PC-9 (cell line): ENCODE data around the gene SYT10. TPM values are rescaled to one million over a fixed set of nuclear protein-coding genes. Genes with fewer than 3 reads are reported as not detected.
"Not testable (repeated sequence)": the region's sequence is repeated elsewhere in the genome, so short reads cannot be mapped to it uniquely, and the experiment has no call there.

Source experiments
- BruUV-seq: library from RNA; stranded (reverse); fragments of 400-500 nt; replicated peaks from 2 replicates; lab custom pipeline; 2021; lab: Mats Ljungman, UMichigan
- CTCF ChIA-PET: fragments of 300-600 bp; sonication (Branson Sonifier 250); formaldehyde crosslinking; loops from one replicate; lab custom pipeline; 2022; ENCODE audit warnings: antibody characterized with exemption; lab: Charles Lee
- POLR2A ChIA-PET: fragments of 300-600 bp; sonication (Branson Sonifier 250); formaldehyde crosslinking; loops from one replicate; lab custom pipeline; 2022; ENCODE audit warnings: antibody characterized with exemption; ENCODE audit not compliant: unreplicated experiment; lab: Charles Lee
- DNase-seq, 2 experiments: peaks; one replicate each; pipeline versions ENCODE4 v3.0.0 to v3.0.0-alpha.2; 2015 to 2022; ENCODE audit warnings: mixed read lengths in 1 of 2
- H2AFZ ChIP-seq: fragments of 200-600 bp; sonication (generic); 2 replicates; pipeline ENCODE4 v1.8.1; 2017; ENCODE audit warnings: antibody characterized with exemption
- H3F3A ChIP-seq: fragments of 200-600 bp; sonication (generic); 2 replicates; pipeline ENCODE4 v1.8.1; 2017; ENCODE audit warnings: antibody characterized with exemption, mild to moderate bottlenecking, low read depth; ENCODE audit not compliant: insufficient read depth
- H3K27ac ChIP-seq: fragments of 200-600 bp; sonication (generic); 2 replicates; pipeline ENCODE4 v1.6.1; 2016; ENCODE audit warnings: mixed run types
- H3K27me3 ChIP-seq: fragments of 200-600 bp; sonication (generic); 2 replicates; pipeline ENCODE4 v1.6.1; 2016; ENCODE audit warnings: low read depth, mixed run types; ENCODE audit not compliant: insufficient read depth
- H3K36me3 ChIP-seq: fragments of 200-600 bp; sonication (generic); 2 replicates; pipeline ENCODE4 v1.6.1; 2016; ENCODE audit warnings: low read depth, mixed run types
- H3K4me1 ChIP-seq: fragments of 200-600 bp; sonication (generic); replicated peaks from 2 replicates; pipeline ENCODE4 v1.6.1; 2016; ENCODE audit warnings: mixed run types; ENCODE audit not compliant: insufficient read depth
- H3K4me2 ChIP-seq: fragments of 200-600 bp; sonication (generic); 2 replicates; pipeline ENCODE4 v1.6.1; 2017; ENCODE audit warnings: mixed run types
- H3K4me3 ChIP-seq: fragments of 200-600 bp; sonication (generic); 2 replicates; pipeline ENCODE4 v1.6.1; 2016; ENCODE audit warnings: mixed run types
- H3K79me2 ChIP-seq: fragments of 200-600 bp; sonication (generic); 2 replicates; pipeline ENCODE4 v1.6.1; 2017; ENCODE audit warnings: low read depth, mixed run types
- H3K9me2 ChIP-seq: fragments of 200-600 bp; sonication (generic); 2 replicates; pipeline ENCODE4 v1.8.1; 2017; ENCODE audit warnings: mild to moderate bottlenecking; ENCODE audit not compliant: insufficient read depth
- H3K9me3 ChIP-seq: fragments of 200-600 bp; sonication (generic); 2 replicates; pipeline ENCODE4 v1.8.1; 2016; ENCODE audit warnings: low read depth; ENCODE audit not compliant: insufficient read depth
- H4K20me1 ChIP-seq: fragments of 200-600 bp; sonication (generic); 2 replicates; pipeline ENCODE4 v1.8.1; 2017; ENCODE audit not compliant: insufficient read depth
- CTCF ChIP-seq: fragments of 200-600 bp; sonication (generic); conservative IDR thresholded peaks from 2 replicates; pipeline ENCODE4 v1.6.1; 2017; ENCODE audit warnings: mixed run types, antibody characterized with exemption, mild to moderate bottlenecking, moderate library complexity
- EZH2 ChIP-seq: fragments of 200-600 bp; sonication (generic); IDR thresholded peaks from 2 replicates; pipeline ENCODE4 v1.8.0; 2017; ENCODE audit warnings: antibody characterized with exemption, low read depth
- intact Hi-C: fragments of 100-400 bp; cut with micrococcal nuclease; formaldehyde crosslinking; loops from one replicate; pipeline ENCODE4 v1.10.0; 2022; ENCODE audit not compliant: unreplicated experiment
- total RNA-seq: library from RNA; stranded (reverse); gene quantifications from 2 replicates; pipeline ENCODE4 v1.2.3, GENCODE V29; 2021

The SYT10 gene
- total RNA-seq, 1 experiment from 2014 or later = not detected

- Histone ChIP-seq H3K4me2 (no peak overlapping the region), H3K9me2 (no peaks in the 10 kb centered on the region), H2AFZ (no peak overlapping the region), H3K4me3 (no peak overlapping the region), H3K4me1 (no peaks in the 10 kb centered on the region), H3F3A (no peaks in the 10 kb centered on the region), H3K9me3 (peaks cover 4% of the 10 kb centered on the region; the same call in 1 of the 2 replicates), H3K27me3 (no peaks in the 10 kb centered on the region), H3K36me3 (no peaks in the 10 kb centered on the region), H4K20me1 (no peaks in the 10 kb centered on the region), H3K27ac (no peak overlapping the region), H3K79me2 (no peaks in the 10 kb centered on the region)
- no TSS peak for BruUV-seq
- POLR2A ChIA-PET = no interaction called here
- TF ChIP-seq CTCF (no peak), EZH2 (no peak)
- CTCF ChIA-PET = interaction anchor here (0.7 kb wide), 1 partner anchor 21 kb away, joined by 4 read pairs; no protein-coding TSS in a partner anchor
- intact Hi-C loops = no loop called here
- no peak for DNase-seq
Measured at GRCh38 chr12:33357181-33357580, 82.4 kb downstream of the SYT10 start.

GRCh38 chr12:33349791-33350190 lies 89.8 kb downstream of the SYT10 start:
- Histone ChIP-seq H3K79me2 (no peaks in the 10 kb centered on the region), H3K9me3 (no peaks in the 10 kb centered on the region), H3K4me3 (no peak overlapping the region), H3F3A (no peaks in the 10 kb centered on the region), H4K20me1 (no peaks in the 10 kb centered on the region), H3K36me3 (no peaks in the 10 kb centered on the region), H3K9me2 (no peaks in the 10 kb centered on the region), H3K27ac (no peak overlapping the region), H3K4me1 (no peaks in the 10 kb centered on the region), H2AFZ (no peak overlapping the region), H3K4me2 (no peak overlapping the region), H3K27me3 (no peaks in the 10 kb centered on the region)
- ChIA-PET CTCF (no interaction called here), POLR2A (no interaction called here)
- no peak for DNase-seq
- TF ChIP-seq EZH2 = no peak
- no peak for TF ChIP-seq CTCF
- intact Hi-C loops = no loop called here
- BruUV-seq = no TSS peak

GRCh38 chr12:33331961-33332398 lies 107.6 kb downstream of the SYT10 start:
- BruUV-seq, DNase-seq, H3K27me3 ChIP-seq, POLR2A ChIA-PET, H3K4me1 ChIP-seq, intact Hi-C loops, H3K36me3 ChIP-seq, H2AFZ ChIP-seq, CTCF ChIA-PET, H3K4me2 ChIP-seq, H4K20me1 ChIP-seq, H3K79me2 ChIP-seq, H3K4me3 ChIP-seq, H3K27ac ChIP-seq, H3K9me2 ChIP-seq, H3F3A ChIP-seq, H3K9me3 ChIP-seq: not testable (repeated sequence)

GRCh38 chr12:33330940-33331339 lies 108.7 kb downstream of the SYT10 start:
- intact Hi-C loops = no loop called here
- no peaks in the 10 kb centered on the region for H3K27me3 ChIP-seq
- no peak overlapping the region for H2AFZ ChIP-seq
- CTCF ChIA-PET = no interaction called here
- H3K4me2 ChIP-seq = no peak overlapping the region
- POLR2A ChIA-PET = no interaction called here
- BruUV-seq = no TSS peak
- no peak for DNase-seq
- H3K79me2 ChIP-seq = no peaks in the 10 kb centered on the region
- no peaks in the 10 kb centered on the region for H3K9me3 ChIP-seq
- no peaks in the 10 kb centered on the region for H3F3A ChIP-seq
- no peak overlapping the region for H3K27ac ChIP-seq
- H3K4me1 ChIP-seq = no peaks in the 10 kb centered on the region
- H3K9me2 ChIP-seq = no peaks in the 10 kb centered on the region
- no peaks in the 10 kb centered on the region for H3K36me3 ChIP-seq
- H3K4me3 ChIP-seq = no peak overlapping the region
- TF ChIP-seq CTCF (no peak), EZH2 (no peak)
- H4K20me1 ChIP-seq = no peaks in the 10 kb centered on the region
